WI38 (cell line): ENCODE results near the gene WRNIP1.
A peak's percentile ranks its signal among the peaks of the same experiment; 100 is the strongest.

Source experiments
- H3K4me3 ChIP-seq: 2 replicates; pipeline ENCODE4 v1.5.1; 2011; ENCODE audit warnings: low read depth, mild to moderate bottlenecking, control low read depth, low read length
- TF ChIP-seq, protein P1 (sequence below): IDR thresholded peaks from 2 replicates; pipeline ENCODE4 v1.5.1; 2012; ENCODE audit warnings: low read depth, mild to moderate bottlenecking, control low read depth, low read length

The WRNIP1 gene

DNA sequence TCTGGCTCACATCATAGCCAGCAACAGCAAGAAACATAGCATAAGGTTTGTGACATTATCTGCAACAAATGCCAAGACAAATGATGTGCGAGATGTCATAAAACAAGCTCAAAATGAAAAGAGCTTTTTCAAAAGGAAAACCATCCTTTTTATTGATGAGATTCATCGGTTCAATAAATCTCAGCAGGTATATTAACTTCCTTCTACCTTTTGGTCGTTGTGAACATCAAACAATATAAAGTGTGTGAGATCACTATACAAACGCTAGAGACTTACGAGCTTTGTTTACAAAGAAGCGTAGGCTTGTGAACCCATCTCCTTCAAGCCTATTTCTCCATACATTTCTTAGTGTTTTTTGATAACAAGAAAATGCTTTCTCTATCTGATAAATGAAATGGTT lies 3.5 kb downstream of the WRNIP1 start:
- TF ChIP-seq, protein P1, sequence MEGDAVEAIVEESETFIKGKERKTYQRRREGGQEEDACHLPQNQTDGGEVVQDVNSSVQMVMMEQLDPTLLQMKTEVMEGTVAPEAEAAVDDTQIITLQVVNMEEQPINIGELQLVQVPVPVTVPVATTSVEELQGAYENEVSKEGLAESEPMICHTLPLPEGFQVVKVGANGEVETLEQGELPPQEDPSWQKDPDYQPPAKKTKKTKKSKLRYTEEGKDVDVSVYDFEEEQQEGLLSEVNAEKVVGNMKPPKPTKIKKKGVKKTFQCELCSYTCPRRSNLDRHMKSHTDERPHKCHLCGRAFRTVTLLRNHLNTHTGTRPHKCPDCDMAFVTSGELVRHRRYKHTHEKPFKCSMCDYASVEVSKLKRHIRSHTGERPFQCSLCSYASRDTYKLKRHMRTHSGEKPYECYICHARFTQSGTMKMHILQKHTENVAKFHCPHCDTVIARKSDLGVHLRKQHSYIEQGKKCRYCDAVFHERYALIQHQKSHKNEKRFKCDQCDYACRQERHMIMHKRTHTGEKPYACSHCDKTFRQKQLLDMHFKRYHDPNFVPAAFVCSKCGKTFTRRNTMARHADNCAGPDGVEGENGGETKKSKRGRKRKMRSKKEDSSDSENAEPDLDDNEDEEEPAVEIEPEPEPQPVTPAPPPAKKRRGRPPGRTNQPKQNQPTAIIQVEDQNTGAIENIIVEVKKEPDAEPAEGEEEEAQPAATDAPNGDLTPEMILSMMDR: no peak
- H3K4me3 ChIP-seq: peak overlapping the region; percentile 93

DNA sequence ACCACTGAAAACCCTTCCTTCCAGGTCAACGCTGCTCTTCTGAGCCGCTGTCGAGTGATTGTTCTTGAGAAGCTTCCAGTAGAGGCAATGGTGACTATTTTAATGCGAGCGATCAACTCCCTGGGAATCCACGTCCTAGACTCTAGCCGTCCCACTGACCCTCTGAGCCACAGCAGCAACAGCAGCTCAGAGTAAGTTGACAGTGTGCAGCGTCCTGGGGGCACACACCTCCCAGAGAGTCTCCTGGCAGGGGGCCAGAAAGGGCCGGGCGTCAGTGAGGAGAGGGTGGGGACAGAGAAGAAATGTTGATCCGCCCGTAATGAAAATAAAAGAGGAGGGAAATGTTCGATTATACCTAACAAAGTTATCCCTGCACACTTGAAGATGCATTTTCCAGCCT lies 5.0 kb downstream of the WRNIP1 start:
- no peak overlapping the region for H3K4me3 ChIP-seq
- TF ChIP-seq, protein P1: no peak

DNA sequence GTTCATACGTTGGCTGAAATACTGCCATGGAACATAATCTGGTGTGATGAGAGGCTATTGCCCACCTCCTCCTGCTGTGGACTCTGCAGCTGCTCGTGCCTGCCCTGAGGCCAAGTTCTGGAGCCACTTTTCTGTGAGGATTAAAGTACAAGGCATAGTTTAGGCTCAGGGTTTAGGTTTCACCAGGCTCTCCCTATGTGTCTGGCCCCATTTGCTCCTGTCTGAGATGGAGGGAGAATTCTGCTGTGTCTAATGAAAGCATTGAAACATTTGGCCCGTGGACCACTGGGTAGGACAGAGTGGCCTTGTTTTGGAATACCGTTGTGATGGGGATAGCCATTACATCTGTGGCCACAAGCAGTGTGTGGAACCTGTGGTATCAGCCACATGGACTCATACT lies 5.9 kb downstream of the WRNIP1 start:
- TF ChIP-seq, protein P1: no peak
- H3K4me3 ChIP-seq: no peak overlapping the region

DNA sequence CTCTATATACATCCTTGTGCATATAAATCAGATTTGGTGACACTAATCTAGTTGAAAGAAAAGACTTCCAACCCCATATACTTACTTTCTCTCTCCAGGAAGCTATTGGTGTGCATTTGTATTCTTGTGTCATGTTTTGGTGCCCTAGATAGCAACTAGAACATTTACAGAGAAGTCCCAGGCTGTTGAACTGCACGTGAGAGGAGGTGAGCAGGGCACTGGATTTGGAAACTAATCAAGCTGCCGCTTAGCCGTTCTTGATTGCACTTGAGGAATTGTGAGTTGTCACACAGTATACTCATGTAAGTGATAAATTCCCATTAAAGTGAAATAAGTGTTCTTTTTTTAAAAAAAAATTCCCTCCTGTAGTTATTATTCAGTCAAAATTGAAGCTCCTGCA lies 7.6 kb downstream of the WRNIP1 start:
- no peak overlapping the region for H3K4me3 ChIP-seq

DNA sequence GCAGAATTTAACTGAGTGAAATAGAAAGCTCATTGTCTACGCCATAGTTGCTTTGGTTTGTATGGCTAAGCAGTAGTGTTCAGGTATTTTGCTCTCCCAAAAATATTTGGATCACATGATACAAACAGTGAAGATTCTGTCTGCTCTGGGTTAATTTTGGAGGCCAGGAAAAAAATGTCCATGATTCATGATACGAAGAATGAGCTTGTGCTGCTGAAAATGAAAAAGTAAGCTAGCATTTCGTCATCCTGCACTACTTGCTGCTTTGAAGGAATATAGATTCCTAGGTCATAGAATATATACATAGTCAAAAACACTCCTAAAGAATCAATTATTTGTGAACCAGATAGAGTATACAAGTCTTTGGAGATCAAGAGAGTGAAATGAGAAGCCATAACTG lies 8.3 kb downstream of the WRNIP1 start:
- no peak overlapping the region for H3K4me3 ChIP-seq
- TF ChIP-seq, protein P1: no peak

More for the DNA sequence above, 7.6 kb downstream of the WRNIP1 start:
- TF ChIP-seq, protein P1: no peak

DNA sequence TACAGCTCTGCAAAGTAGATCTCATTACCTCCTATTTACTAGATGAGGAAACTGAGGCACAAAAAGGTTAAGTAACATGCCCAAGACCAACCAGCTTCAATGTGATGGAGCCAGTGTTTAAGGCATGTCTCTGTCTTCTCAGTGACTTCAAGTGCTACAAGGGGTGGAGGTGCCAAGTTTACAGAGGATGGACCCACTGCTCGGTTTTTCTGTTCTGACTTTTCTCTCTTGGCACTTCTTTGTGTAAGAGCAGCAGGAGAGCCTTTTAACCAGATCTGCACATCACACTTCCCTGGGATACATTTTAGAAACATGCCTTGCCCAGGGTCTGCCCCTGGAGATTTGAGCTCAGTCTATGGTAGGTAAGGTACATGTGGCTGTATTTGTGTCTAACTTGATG lies 9.8 kb downstream of the WRNIP1 start:
- TF ChIP-seq, protein P1: no peak
- H3K4me3 ChIP-seq: no peak overlapping the region

DNA sequence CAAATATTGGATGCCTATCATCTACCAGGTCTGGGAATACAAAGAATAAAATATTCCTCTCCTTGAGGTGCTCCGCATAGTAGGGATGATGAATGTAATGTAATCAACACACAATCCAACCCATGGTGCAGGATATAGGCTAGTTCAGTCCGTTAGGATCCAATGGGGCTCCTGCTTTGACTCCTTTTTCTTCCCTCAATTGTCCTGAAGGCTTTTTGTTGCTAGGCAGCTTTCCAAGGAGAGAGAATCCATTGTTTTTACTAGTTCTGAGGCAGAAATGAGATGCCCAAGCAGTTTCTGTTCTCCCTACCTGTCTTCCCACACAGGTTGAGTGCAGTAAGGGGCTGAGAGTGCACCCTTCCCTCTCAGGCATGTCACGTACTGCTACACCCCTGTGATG lies 12.1 kb downstream of the WRNIP1 start:
- TF ChIP-seq, protein P1: no peak
- no peak overlapping the region for H3K4me3 ChIP-seq
